HepG2 (cell line): Measurements from ENCODE around the gene TMEM184B. TPM values are rescaled to one million over a fixed set of nuclear protein-coding genes. Genes with fewer than 3 reads are reported as not detected.

Experiments
- BCL3 ChIP-seq: sonication (generic); formaldehyde crosslinking; IDR thresholded peaks from 2 replicates; pipeline ENCODE4 v1.5.1; 2020; ENCODE audit warnings: mild to moderate bottlenecking, missing genetic modification reagents, moderate library complexity
- CENPT ChIP-seq: sonication (generic); formaldehyde crosslinking; IDR thresholded peaks from 2 replicates; pipeline ENCODE4 v1.8.0; 2022; ENCODE audit warnings: low read depth, mild to moderate bottlenecking, moderate library complexity, missing genetic modification reagents
- MEIS1 ChIP-seq: sonication (generic); formaldehyde crosslinking; IDR thresholded peaks from 2 replicates; pipeline ENCODE4 v1.9.0; 2021; ENCODE audit warnings: mild to moderate bottlenecking, missing genetic modification reagents, moderate library complexity, borderline replicate concordance
- MTF2 ChIP-seq: sonication (generic); formaldehyde crosslinking; IDR thresholded peaks from 2 replicates; pipeline ENCODE4 v1.5.0; 2020; ENCODE audit warnings: missing genetic modification reagents, borderline replicate concordance
- MZF1 ChIP-seq: sonication (generic); formaldehyde crosslinking; IDR thresholded peaks from 2 replicates; pipeline ENCODE4 v1.8.1; 2023; ENCODE audit warnings: mild to moderate bottlenecking, missing genetic modification reagents, borderline replicate concordance
- NCOA1 ChIP-seq: sonication (generic); formaldehyde crosslinking; IDR thresholded peaks from 2 replicates; pipeline ENCODE4 v1.9.0; 2021; ENCODE audit warnings: missing genetic modification reagents
- NFATC3 ChIP-seq: sonication (generic); formaldehyde crosslinking; IDR thresholded peaks from 2 replicates; pipeline ENCODE4 v1.5.1; 2020; ENCODE audit warnings: mild to moderate bottlenecking, missing genetic modification reagents
- NFYB ChIP-seq: sonication (generic); formaldehyde crosslinking; IDR thresholded peaks from 2 replicates; pipeline ENCODE4 v1.4.0; 2020; ENCODE audit warnings: missing genetic modification reagents
- NFYC ChIP-seq: IDR thresholded peaks from 2 replicates; pipeline ENCODE4 v1.6.1; 2016; ENCODE audit warnings: missing genetic modification reagents, missing compliant biosample characterization
- NPAS2 ChIP-seq: sonication (generic); formaldehyde crosslinking; IDR thresholded peaks from 2 replicates; pipeline ENCODE4 v1.8.0; 2022; ENCODE audit warnings: mild to moderate bottlenecking, missing genetic modification reagents, borderline replicate concordance
- PAF1 ChIP-seq: IDR thresholded peaks from 2 replicates; pipeline ENCODE4 v1.6.1; 2016; ENCODE audit warnings: missing genetic modification reagents, missing compliant biosample characterization
- ZBTB49 ChIP-seq: sonication (generic); formaldehyde crosslinking; IDR thresholded peaks from 2 replicates; pipeline ENCODE4 v1.4.0; 2020; ENCODE audit warnings: missing genetic modification reagents, borderline replicate concordance
- ZFP36L2 ChIP-seq: sonication (generic); formaldehyde crosslinking; IDR thresholded peaks from 2 replicates; pipeline ENCODE4 v1.4.0; 2020; ENCODE audit warnings: missing genetic modification reagents
- ZHX1 ChIP-seq: sonication (generic); formaldehyde crosslinking; IDR thresholded peaks from 2 replicates; pipeline ENCODE4 v1.8.1; 2022; ENCODE audit warnings: low read depth, mild to moderate bottlenecking, missing genetic modification reagents
- ZNF333 ChIP-seq: sonication (generic); formaldehyde crosslinking; IDR thresholded peaks from 2 replicates; pipeline ENCODE4 v1.4.0; 2020; ENCODE audit warnings: mild to moderate bottlenecking, missing genetic modification reagents, borderline replicate concordance
- ZNF441 ChIP-seq: sonication (generic); formaldehyde crosslinking; IDR thresholded peaks from 2 replicates; pipeline ENCODE4 v1.7.0; 2021; ENCODE audit warnings: missing genetic modification reagents, borderline replicate concordance
- ZNF546 ChIP-seq: sonication (generic); formaldehyde crosslinking; conservative IDR thresholded peaks from 2 replicates; pipeline ENCODE4 v1.8.1; 2023; ENCODE audit warnings: mild to moderate bottlenecking, missing genetic modification reagents
- polyA plus RNA-seq, 8 experiments: library from polyadenylated mRNA; depleted of rRNA in 3 of 8; stranded (reverse) in 7 of 8; unstranded in 1 of 8; fragments of >200 nt; fragmentation: Illumina TruSeq in 4 of 8; extraction: Trizol in 4 of 8; gene quantifications; 2 replicates each; pipeline versions ENCODE4 v1.2.1 to v1.2.3, GENCODE V29; 2011 to 2016; ENCODE audit warnings: low read depth in 4 of 8, missing spikeins in 1 of 8, mixed read lengths in 1 of 8; ENCODE audit not compliant: insufficient read depth in 1 of 8
- total RNA-seq, 5 experiments: library from RNA; depleted of rRNA; stranded (reverse); fragments of >200 nt; fragmentation: Illumina TruSeq; extraction: Trizol; gene quantifications; 2 replicates each; pipeline ENCODE4 v1.2.3, GENCODE V29; 2016; ENCODE audit warnings: low read depth in 1 of 5
- TF ChIP-seq, protein P1 (sequence below): sonication (generic); formaldehyde crosslinking; IDR thresholded peaks from 2 replicates; pipeline ENCODE4 v1.4.0; 2020; ENCODE audit warnings: mild to moderate bottlenecking, missing genetic modification reagents

The TMEM184B gene
- total and polyA plus RNA-seq, 2 of the 13 experiments (the other 11 are each of a cell fraction or from before 2014, with no cell fraction given): 15.9 to 16.0 TPM

DNA sequence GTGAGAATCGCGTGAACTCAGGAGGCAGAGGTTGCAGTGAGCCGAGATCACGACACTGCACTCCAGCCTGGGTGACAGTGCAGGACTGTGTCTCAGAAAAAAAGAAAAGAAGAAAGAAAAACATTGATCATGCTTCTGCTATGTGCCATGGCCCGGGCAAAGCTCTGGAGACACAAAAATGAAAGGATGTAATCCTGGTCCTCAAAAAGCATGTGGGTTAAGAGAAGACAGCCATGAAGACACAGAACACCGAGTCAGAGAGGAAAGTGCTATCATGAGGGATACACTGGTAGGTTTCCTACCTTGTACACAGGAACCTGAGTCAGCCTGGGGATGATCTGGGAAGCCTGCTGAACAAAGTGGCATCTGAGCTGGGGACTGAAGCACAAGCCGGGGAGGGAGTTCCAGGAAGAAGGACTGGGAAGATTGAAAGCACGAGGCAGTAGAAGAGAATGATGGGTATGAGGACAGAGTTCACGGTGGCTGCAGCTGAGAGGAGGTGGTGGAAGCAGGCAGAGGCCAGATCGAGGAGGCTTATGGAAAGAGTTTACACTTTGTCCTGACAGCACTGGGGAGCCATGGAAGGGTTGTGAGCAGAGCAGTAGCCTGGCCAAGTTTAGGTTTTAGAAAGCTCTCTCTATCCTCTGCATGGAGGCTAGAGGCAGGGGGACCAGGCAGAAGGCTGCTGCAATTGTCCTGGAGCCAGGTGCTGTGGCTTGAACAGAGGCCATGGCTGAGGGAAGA is 80.9 kb downstream of the TMEM184B start (continued):
- TF ChIP-seq ZHX1 (CRISPR knock-in tag) (0 out of 2 replicates have a peak, but pooled peaks have one; percentile 4), NFYC (CRISPR knock-in tag) (no peak), CENPT (CRISPR knock-in tag) (0 out of 2 replicates have a peak, but pooled peaks have one; percentile 55), NFYB (no peak), ZFP36L2 (no peak), MEIS1 (CRISPR knock-in tag) (no peak), PAF1 (no peak), ZBTB49 (CRISPR knock-in tag) (no peak), MTF2 (CRISPR knock-in tag) (no peak), ZNF333 (CRISPR knock-in tag) (no peak), MZF1 (CRISPR knock-in tag) (no peak), ZNF546 (CRISPR knock-in tag) (no peak), NPAS2 (CRISPR knock-in tag) (no peak), ZNF441 (CRISPR knock-in tag) (0 out of 2 replicates have a peak, but pooled peaks have one; percentile 48), NCOA1 (CRISPR knock-in tag) (no peak), BCL3 (CRISPR knock-in tag) (peak; percentile 57; the same call in 1 of the 2 replicates), NFATC3 (no peak)
- TF ChIP-seq, protein P1, sequence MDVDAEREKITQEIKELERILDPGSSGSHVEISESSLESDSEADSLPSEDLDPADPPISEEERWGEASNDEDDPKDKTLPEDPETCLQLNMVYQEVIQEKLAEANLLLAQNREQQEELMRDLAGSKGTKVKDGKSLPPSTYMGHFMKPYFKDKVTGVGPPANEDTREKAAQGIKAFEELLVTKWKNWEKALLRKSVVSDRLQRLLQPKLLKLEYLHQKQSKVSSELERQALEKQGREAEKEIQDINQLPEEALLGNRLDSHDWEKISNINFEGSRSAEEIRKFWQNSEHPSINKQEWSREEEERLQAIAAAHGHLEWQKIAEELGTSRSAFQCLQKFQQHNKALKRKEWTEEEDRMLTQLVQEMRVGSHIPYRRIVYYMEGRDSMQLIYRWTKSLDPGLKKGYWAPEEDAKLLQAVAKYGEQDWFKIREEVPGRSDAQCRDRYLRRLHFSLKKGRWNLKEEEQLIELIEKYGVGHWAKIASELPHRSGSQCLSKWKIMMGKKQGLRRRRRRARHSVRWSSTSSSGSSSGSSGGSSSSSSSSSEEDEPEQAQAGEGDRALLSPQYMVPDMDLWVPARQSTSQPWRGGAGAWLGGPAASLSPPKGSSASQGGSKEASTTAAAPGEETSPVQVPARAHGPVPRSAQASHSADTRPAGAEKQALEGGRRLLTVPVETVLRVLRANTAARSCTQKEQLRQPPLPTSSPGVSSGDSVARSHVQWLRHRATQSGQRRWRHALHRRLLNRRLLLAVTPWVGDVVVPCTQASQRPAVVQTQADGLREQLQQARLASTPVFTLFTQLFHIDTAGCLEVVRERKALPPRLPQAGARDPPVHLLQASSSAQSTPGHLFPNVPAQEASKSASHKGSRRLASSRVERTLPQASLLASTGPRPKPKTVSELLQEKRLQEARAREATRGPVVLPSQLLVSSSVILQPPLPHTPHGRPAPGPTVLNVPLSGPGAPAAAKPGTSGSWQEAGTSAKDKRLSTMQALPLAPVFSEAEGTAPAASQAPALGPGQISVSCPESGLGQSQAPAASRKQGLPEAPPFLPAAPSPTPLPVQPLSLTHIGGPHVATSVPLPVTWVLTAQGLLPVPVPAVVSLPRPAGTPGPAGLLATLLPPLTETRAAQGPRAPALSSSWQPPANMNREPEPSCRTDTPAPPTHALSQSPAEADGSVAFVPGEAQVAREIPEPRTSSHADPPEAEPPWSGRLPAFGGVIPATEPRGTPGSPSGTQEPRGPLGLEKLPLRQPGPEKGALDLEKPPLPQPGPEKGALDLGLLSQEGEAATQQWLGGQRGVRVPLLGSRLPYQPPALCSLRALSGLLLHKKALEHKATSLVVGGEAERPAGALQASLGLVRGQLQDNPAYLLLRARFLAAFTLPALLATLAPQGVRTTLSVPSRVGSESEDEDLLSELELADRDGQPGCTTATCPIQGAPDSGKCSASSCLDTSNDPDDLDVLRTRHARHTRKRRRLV (CRISPR knock-in tag): no peak
